Suppressor macrophage treated with lipopolysaccharide for 1 hour (primary cell): Measurements from ENCODE around the gene AMY1B.
"Not testable (repeated sequence)": the region's sequence is repeated elsewhere in the genome, so short reads cannot be mapped to it uniquely, and the experiment has no call there.

ENCODE experiments used
- DNase-seq, 3 donors: peaks; one replicate each; pipeline ENCODE4 v3.0.0-alpha.2; 2020 to 2022

Gene AMY1B

DNA sequence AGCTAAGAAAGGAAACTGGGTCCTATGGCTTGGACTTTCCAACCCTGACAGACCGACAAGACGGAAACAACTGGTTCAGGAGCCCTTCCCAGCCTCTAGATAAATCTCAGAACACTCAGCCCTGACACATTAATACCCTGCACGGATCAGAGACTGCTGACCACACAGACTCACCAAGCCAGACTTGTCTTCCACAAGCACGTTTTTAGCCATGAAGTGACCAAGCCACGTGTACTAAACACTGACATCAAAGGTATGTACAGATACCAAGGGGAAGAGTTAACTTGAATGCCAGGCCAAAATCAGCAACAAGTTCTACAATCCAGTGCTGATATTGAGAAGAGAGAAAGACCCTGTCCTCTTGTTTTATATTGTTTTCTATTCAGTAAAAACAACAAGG is at the start of gene AMY1B:
AMY1B (minus strand) TSS at position 101 of the 400 bp plus-strand sequence. CDS start 571 bp downstream, outside the sequence.
- DNase-seq: not testable (repeated sequence)

DNA sequence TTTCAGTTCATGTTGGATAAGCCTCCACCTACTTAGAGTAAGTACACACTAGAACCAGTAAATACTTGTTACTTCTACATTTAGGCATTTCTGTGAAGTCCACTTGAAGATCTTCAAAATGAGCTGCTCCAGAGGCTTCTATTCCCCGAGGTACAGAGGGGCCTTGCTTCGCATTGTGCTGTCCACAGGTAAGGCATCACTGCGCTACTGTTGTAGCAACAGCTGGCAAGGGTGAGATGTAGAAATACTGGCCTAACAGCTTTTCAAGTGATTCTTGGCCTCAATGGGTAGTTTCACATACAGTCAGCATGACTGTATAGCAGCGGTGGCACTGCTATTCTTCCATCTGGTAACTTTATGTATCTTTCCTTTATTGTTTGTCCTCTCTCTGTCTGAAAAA is 49.0 kb upstream of the AMY1B start:
- not testable (repeated sequence) for DNase-seq

DNA sequence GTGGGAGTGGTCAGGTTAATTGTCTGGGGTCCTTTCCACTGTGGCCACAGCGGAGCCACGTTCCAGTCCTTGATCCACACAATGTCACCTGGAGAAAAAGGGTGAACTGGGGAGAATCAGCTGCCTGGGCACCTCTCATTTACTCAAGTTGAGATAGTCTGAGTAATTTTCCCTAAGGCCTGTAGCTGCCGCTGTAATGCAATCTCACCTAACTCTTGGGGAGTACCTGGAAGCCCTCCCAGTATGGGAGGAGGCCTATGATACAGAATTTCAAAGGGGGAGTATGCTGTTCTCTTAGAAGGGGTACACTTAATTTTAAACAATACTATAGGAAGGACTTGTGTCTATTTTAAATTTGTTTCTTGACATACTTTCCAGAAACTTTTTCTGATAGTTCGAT is 48.4 kb upstream of the AMY1B start:
- not testable (repeated sequence) for DNase-seq

DNA sequence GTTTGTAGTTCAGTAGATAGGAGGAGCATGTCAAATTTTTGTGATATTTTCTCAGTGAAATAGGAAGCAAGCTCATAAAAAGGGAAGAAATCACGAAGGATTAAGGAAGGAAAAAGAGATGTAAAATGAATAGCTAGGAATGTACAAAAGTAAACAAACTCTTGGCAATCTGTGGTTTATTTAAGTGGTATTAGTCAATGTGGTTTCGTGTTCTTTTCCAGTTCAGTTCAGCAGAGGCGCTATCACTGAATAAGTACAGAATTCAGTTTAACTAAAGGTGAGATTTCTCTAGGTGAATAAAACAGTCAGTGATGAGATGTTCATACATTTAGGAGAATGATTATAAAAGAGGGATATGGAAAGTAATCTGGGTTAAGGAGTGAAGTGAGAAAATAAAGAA is 42.0 kb upstream of the AMY1B start:
- not testable (repeated sequence) for DNase-seq

DNA sequence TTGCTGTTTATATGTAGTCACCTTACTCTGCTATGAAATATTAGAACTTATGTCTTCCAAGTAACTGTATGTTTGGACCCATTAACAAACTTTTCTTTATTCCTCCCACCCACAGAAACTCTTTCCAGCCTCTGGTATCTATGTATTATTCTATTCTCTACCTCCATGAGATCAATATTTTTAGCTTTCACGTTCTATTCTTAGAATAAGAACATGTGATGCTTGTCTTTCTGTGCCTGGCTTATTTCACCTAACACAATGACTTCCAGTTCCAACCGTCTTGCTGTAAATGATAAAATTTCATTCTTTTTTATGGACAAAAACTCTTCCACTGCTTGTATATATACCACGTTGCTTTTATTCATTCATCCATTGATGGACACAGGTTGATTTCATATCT is 39.3 kb upstream of the AMY1B start:
- not testable (repeated sequence) for DNase-seq

DNA sequence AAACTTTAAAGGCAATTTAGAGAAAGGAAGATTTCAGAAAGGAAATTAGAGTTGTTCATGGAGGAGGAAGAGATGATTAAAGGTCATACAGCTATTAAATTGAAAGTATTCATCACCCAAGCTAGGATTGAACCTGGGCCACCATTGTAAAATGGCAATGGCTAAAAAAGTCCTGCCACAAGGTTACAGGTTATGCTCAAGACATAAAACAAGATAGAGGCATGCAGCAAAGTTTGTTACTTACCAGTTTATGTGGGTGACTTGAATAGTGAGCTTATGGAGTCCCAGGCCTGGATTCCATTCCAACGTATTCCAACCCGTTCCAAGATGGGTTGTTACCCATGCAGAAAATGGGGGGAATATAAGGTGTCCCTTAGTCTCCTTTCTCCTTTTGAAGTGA is 25.5 kb upstream of the AMY1B start:
- not testable (repeated sequence) for DNase-seq

DNA sequence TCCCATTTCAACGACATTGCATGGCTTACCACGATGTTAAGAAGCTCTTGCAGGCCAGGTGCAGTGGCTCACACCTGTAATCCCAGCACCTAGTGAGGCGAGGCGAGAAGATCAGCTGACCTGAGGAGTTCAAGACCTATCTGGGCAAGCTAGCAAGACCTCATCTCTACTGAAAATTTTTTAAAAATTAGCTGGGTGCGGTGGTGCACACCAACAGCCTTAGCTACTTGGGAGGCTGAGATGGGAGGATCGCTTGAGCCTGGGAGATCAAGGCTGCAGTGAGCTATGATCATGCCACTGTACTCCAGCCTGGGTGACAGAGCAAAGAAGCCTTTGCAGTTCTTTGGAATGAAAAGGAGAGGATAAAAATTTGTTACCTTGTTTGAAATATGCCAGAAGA is 21.4 kb upstream of the AMY1B start:
- not testable (repeated sequence) for DNase-seq

DNA sequence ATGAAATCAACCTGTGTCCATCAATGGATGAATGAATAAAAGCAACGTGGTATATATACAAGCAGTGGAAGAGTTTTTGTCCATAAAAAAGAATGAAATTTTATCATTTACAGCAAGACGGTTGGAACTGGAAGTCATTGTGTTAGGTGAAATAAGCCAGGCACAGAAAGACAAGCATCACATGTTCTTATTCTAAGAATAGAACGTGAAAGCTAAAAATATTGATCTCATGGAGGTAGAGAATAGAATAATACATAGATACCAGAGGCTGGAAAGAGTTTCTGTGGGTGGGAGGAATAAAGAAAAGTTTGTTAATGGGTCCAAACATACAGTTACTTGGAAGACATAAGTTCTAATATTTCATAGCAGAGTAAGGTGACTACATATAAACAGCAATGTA is 14.4 kb upstream of the AMY1B start:
- DNase-seq: not testable (repeated sequence)

DNA sequence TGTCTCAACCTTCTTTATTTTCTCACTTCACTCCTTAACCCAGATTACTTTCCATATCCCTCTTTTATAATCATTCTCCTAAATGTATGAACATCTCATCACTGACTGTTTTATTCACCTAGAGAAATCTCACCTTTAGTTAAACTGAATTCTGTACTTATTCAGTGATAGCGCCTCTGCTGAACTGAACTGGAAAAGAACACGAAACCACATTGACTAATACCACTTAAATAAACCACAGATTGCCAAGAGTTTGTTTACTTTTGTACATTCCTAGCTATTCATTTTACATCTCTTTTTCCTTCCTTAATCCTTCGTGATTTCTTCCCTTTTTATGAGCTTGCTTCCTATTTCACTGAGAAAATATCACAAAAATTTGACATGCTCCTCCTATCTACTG is 11.7 kb upstream of the AMY1B start:
- DNase-seq: not testable (repeated sequence)

DNA sequence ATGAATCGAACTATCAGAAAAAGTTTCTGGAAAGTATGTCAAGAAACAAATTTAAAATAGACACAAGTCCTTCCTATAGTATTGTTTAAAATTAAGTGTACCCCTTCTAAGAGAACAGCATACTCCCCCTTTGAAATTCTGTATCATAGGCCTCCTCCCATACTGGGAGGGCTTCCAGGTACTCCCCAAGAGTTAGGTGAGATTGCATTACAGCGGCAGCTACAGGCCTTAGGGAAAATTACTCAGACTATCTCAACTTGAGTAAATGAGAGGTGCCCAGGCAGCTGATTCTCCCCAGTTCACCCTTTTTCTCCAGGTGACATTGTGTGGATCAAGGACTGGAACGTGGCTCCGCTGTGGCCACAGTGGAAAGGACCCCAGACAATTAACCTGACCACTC is 5.2 kb upstream of the AMY1B start:
- not testable (repeated sequence) for DNase-seq

DNA sequence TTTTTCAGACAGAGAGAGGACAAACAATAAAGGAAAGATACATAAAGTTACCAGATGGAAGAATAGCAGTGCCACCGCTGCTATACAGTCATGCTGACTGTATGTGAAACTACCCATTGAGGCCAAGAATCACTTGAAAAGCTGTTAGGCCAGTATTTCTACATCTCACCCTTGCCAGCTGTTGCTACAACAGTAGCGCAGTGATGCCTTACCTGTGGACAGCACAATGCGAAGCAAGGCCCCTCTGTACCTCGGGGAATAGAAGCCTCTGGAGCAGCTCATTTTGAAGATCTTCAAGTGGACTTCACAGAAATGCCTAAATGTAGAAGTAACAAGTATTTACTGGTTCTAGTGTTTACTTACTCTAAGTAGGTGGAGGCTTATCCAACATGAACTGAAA is 4.7 kb upstream of the AMY1B start:
- not testable (repeated sequence) for DNase-seq

DNA sequence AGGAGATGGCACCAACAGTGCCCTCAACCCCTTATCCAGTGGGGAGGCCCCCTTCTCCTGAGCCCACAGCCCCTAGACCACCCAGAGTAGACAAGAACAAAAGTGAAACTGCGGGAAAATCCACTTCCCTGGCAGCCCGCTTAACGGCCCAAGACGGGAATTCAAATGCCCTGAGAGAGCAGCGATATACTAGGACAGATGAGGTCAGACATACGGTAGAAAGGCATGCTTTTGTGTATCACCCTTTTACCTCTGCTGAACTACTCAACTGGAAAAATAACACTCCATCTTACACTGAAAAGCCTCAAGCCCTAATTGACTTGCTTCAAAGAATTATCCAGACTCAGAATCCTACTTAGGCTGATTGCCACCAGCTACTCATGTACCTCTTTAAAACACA is 1.4 kb upstream of the AMY1B start:
- not testable (repeated sequence) for DNase-seq

DNA sequence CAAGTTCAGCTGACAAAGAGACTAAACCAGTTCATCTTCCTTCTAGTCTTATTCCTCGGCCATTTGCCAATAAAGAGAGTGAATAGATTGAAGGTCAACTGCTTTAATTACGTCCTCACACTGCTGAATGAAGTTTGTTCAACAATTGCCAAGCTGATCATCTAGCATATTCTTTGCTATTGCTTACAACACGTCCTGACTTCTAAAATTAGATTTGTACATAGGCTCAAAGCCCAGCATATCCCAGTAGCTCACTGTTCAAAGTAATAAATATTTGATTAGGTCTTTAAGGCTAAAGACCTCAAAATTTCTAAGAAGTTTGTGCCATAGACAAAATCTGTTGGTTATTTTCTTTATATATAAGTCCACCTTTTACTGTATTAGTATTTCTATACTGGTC is 19.7 kb downstream of the AMY1B start:
- not testable (repeated sequence) for DNase-seq

DNA sequence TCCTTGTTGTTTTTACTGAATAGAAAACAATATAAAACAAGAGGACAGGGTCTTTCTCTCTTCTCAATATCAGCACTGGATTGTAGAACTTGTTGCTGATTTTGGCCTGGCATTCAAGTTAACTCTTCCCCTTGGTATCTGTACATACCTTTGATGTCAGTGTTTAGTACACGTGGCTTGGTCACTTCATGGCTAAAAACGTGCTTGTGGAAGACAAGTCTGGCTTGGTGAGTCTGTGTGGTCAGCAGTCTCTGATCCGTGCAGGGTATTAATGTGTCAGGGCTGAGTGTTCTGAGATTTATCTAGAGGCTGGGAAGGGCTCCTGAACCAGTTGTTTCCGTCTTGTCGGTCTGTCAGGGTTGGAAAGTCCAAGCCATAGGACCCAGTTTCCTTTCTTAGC is 40.5 kb downstream of the AMY1B start, which contains the start of gene AMY1A:
AMY1A (plus strand) TSS at position 301 of the 400 bp plus-strand sequence. CDS start 571 bp downstream, outside the sequence.
- not testable (repeated sequence) for DNase-seq

DNA sequence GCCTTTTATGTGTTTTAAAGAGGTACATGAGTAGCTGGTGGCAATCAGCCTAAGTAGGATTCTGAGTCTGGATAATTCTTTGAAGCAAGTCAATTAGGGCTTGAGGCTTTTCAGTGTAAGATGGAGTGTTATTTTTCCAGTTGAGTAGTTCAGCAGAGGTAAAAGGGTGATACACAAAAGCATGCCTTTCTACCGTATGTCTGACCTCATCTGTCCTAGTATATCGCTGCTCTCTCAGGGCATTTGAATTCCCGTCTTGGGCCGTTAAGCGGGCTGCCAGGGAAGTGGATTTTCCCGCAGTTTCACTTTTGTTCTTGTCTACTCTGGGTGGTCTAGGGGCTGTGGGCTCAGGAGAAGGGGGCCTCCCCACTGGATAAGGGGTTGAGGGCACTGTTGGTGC is 41.9 kb downstream of the AMY1B start:
- DNase-seq: not testable (repeated sequence)

DNA sequence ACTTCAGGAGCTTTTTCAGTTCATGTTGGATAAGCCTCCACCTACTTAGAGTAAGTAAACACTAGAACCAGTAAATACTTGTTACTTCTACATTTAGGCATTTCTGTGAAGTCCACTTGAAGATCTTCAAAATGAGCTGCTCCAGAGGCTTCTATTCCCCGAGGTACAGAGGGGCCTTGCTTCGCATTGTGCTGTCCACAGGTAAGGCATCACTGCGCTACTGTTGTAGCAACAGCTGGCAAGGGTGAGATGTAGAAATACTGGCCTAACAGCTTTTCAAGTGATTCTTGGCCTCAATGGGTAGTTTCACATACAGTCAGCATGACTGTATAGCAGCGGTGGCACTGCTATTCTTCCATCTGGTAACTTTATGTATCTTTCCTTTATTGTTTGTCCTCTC is 45.1 kb downstream of the AMY1B start:
- DNase-seq: not testable (repeated sequence)

DNA sequence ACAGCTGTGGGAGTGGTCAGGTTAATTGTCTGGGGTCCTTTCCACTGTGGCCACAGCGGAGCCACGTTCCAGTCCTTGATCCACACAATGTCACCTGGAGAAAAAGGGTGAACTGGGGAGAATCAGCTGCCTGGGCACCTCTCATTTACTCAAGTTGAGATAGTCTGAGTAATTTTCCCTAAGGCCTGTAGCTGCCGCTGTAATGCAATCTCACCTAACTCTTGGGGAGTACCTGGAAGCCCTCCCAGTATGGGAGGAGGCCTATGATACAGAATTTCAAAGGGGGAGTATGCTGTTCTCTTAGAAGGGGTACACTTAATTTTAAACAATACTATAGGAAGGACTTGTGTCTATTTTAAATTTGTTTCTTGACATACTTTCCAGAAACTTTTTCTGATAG is 45.7 kb downstream of the AMY1B start:
- DNase-seq: not testable (repeated sequence)

DNA sequence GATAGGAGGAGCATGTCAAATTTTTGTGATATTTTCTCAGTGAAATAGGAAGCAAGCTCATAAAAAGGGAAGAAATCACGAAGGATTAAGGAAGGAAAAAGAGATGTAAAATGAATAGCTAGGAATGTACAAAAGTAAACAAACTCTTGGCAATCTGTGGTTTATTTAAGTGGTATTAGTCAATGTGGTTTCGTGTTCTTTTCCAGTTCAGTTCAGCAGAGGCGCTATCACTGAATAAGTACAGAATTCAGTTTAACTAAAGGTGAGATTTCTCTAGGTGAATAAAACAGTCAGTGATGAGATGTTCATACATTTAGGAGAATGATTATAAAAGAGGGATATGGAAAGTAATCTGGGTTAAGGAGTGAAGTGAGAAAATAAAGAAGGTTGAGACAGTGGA is 52.1 kb downstream of the AMY1B start:
- DNase-seq: not testable (repeated sequence)

DNA sequence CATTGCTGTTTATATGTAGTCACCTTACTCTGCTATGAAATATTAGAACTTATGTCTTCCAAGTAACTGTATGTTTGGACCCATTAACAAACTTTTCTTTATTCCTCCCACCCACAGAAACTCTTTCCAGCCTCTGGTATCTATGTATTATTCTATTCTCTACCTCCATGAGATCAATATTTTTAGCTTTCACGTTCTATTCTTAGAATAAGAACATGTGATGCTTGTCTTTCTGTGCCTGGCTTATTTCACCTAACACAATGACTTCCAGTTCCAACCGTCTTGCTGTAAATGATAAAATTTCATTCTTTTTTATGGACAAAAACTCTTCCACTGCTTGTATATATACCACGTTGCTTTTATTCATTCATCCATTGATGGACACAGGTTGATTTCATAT is 54.8 kb downstream of the AMY1B start:
- not testable (repeated sequence) for DNase-seq
